Fibroblast of mammary gland (primary cell): ENCODE data around the gene IRF1.
"Not testable (repeated sequence)": the region's sequence is repeated elsewhere in the genome, so short reads cannot be mapped to it uniquely, and the experiment has no call there.

Source experiments
- DNase-seq: peaks from one replicate; pipeline ENCODE4 v3.0.0-alpha.2; 2010; ENCODE audit warnings: low read depth
- H3K4me3 ChIP-seq: 2 replicates; pipeline ENCODE4 v1.5.1; 2011; ENCODE audit warnings: low read depth, mild to moderate bottlenecking, low read length, moderate library complexity; ENCODE audit not compliant: control insufficient read depth
- CTCF ChIP-seq: conservative IDR thresholded peaks from 2 replicates; pipeline ENCODE4 v1.5.1; 2011; ENCODE audit warnings: low read depth, low read length, inconsistent platforms; ENCODE audit not compliant: control insufficient read depth, insufficient read depth

IRF1 gene

GRCh38 chr5:132485641-132486317 lies 4.8 kb downstream of the IRF1 start:
- no peak overlapping the region for H3K4me3 ChIP-seq
- DNase-seq, result no peak
- no peak for TF ChIP-seq CTCF

- H3K4me3 ChIP-seq, DNase-seq: not testable (repeated sequence)
These were observed 5.5 kb downstream of the IRF1 start for GRCh38 chr5:132484876-132485640.

- no peak for DNase-seq
- no peak for TF ChIP-seq CTCF
- no peak overlapping the region for H3K4me3 ChIP-seq
These were observed 6.2 kb downstream of the IRF1 start for GRCh38 chr5:132484391-132484725.

GRCh38 chr5:132483661-132484390 lies 6.7 kb downstream of the IRF1 start:
- no peak overlapping the region for H3K4me3 ChIP-seq
- no peak for TF ChIP-seq CTCF
- DNase-seq, result no peak

GRCh38 chr5:132483101-132483500 lies 7.5 kb downstream of the IRF1 start:
- H3K4me3 ChIP-seq, result no peak overlapping the region
- TF ChIP-seq CTCF, result no peak
- DNase-seq, result no peak

- DNase-seq, result no peak
- H3K4me3 ChIP-seq, result no peak overlapping the region
- no peak for TF ChIP-seq CTCF
These were observed 8.9 kb downstream of the IRF1 start for GRCh38 chr5:132481596-132482211.
